ENCODE data around the gene GAREM1. TPM values are rescaled to one million over a fixed set of nuclear protein-coding genes. Genes with fewer than 3 reads are reported as not detected.

GAREM1 gene
- total RNA-seq, 1 experiment from 2014 or later: 4.7 TPM

GRCh38 chr18:32405588-32405987 is 65.1 kb downstream of the GAREM1 start:
- intact Hi-C loops (cut with micrococcal nuclease; ENCODE audit: unreplicated experiment): no loop called here
- POLR2A ChIA-PET: no interaction called here
- no peak for ATAC-seq

GRCh38 chr18:32401621-32402020 is 69.1 kb downstream of the GAREM1 start:
- H3K27me3 ChIP-seq (ENCODE audit: control insufficient read depth, insufficient read depth, low read length): no peaks in the 10 kb centered on the region
- ATAC-seq (no peak), DNase-seq (ENCODE audit: low read depth, low spot score) (no peak)
- CTCF ChIA-PET: no interaction called here
- H3K4me3 ChIP-seq (ENCODE audit: low read depth in 2 of 2, low read length in 2 of 2): no peak overlapping the region
- no peaks in the 10 kb centered on the region for H3K36me3 ChIP-seq (ENCODE audit: control insufficient read depth, insufficient read depth, low read length)
- POLR2A ChIA-PET: no interaction called here
- no peak for TF ChIP-seq POLR2AphosphoS5 (IDR thresholded peaks at IDR 0.05; ENCODE audit: low read depth, low read length)
- no peak for TF ChIP-seq REST (IDR thresholded peaks at IDR 0.05; ENCODE audit: insufficient read depth in 1 of 2, low read depth in 2 of 2, low read length in 1 of 2)
- no peak for TF ChIP-seq SIN3A (IDR thresholded peaks at IDR 0.05; ENCODE audit: borderline replicate concordance, insufficient read depth, low read depth, low read length)
- no peak for TF ChIP-seq TCF7L2 (IDR thresholded peaks at IDR 0.05; ENCODE audit: low read depth, low read length)
- no peak for TF ChIP-seq CTCF (IDR thresholded peaks at IDR 0.05)
- no peaks in the 10 kb centered on the region for H3K4me1 ChIP-seq (ENCODE audit: control insufficient read depth, insufficient read depth, low read length)
- H3K9me3 ChIP-seq (ENCODE audit: control insufficient read depth, insufficient read depth, low read depth, low read length): no peaks in the 10 kb centered on the region
- no peak overlapping the region for H3K27ac ChIP-seq (ENCODE audit: low read length)
- BruUV-seq (replicated peaks): no TSS peak
- in situ Hi-C loops (cut with HindIII; ENCODE audit: low pct_unique_long_range_greater_than_20kb, low sequenced_read_pairs) (no loop called here), intact Hi-C loops (cut with micrococcal nuclease; ENCODE audit: unreplicated experiment) (no loop called here)

More at GRCh38 chr18:32405588-32405987, 65.1 kb downstream of the GAREM1 start:
- Histone ChIP-seq H3K27ac (ENCODE audit: low read length) (no peak overlapping the region), H3K4me3 (ENCODE audit: low read depth in 2 of 2, low read length in 2 of 2) (no peak overlapping the region), H3K27me3 (ENCODE audit: control insufficient read depth, insufficient read depth, low read length) (no peaks in the 10 kb centered on the region), H3K36me3 (ENCODE audit: control insufficient read depth, insufficient read depth, low read length) (no peaks in the 10 kb centered on the region), H3K9me3 (ENCODE audit: control insufficient read depth, insufficient read depth, low read depth, low read length) (no peaks in the 10 kb centered on the region), H3K4me1 (ENCODE audit: control insufficient read depth, insufficient read depth, low read length) (no peaks in the 10 kb centered on the region)
- BruUV-seq (replicated peaks): no TSS peak
- no peak for TF ChIP-seq POLR2AphosphoS5 (IDR thresholded peaks at IDR 0.05; ENCODE audit: low read depth, low read length)
- no peak for TF ChIP-seq CTCF (IDR thresholded peaks at IDR 0.05)
- no peak for TF ChIP-seq SIN3A (IDR thresholded peaks at IDR 0.05; ENCODE audit: borderline replicate concordance, insufficient read depth, low read depth, low read length)
- TF ChIP-seq REST (IDR thresholded peaks at IDR 0.05; ENCODE audit: insufficient read depth in 1 of 2, low read depth in 2 of 2, low read length in 1 of 2): no peak
- CTCF ChIA-PET: no interaction called here
- in situ Hi-C loops (cut with HindIII; ENCODE audit: low pct_unique_long_range_greater_than_20kb, low sequenced_read_pairs): no loop called here
- no peak for DNase-seq (ENCODE audit: low read depth, low spot score)

All from Panc1 (cell line).